ENCODE data around the gene KIF2A. TPM values are rescaled to one million over a fixed set of nuclear protein-coding genes. Genes with fewer than 3 reads are reported as not detected.

Gene KIF2A
- total and polyA plus RNA-seq, 9 of the 15 experiments (the other 6 are each of a cell fraction or from before 2014, with no cell fraction given) = 42.6 to 126 (median 77.6) TPM

DNA sequence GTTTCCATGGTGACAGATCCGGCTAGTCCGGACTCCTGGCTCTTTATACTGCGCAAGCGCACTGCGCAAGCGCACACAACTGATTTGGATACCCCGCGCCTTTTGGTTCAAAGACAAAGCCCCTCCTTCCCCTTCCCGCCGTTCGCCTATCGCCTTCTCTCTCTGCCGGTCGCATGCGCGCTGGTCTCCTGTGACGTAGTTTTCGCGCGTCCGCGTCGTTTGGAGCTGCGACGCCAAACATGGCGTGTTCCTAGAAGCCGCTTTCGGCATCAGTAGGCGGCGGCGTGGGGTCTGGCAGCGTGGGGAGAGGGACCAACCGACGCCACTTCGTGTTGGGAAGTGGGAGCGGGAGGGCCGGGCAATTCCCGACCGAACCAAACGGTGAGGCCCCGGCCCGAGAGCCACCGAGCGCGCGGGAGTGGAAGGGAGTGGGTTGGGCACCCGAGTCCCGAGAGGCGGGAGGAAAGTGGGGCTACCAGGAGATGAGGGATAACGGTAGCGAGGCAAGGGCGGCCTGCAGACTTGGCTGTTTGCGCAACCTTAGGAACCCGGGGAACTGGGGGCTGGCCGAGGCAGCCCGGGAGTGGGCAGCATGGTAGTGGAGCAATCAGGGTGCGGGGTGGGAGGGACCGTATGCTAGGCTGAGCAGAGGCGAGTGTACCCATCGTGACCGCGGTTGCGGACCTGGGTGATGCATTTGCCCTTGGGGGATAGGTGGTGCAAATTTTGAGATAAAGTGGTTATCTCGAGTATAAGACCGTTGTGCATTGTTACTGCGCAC, 106.7 kb downstream of the KIF2A start, which contains the start of gene IPO11 (continued):
- TF ChIP-seq MECOM (CRISPR knock-in tag; IDR thresholded peaks at IDR 0.05) = no peak
- TF ChIP-seq, protein P1, sequence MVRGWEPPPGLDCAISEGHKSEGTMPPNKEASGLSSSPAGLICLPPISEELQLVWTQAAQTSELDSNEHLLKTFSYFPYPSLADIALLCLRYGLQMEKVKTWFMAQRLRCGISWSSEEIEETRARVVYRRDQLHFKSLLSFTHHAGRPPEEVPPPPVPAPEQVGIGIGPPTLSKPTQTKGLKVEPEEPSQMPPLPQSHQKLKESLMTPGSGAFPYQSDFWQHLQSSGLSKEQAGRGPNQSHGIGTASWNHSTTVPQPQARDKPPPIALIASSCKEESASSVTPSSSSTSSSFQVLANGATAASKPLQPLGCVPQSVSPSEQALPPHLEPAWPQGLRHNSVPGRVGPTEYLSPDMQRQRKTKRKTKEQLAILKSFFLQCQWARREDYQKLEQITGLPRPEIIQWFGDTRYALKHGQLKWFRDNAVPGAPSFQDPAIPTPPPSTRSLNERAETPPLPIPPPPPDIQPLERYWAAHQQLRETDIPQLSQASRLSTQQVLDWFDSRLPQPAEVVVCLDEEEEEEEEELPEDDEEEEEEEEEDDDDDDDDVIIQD (CRISPR knock-in tag; IDR thresholded peaks at IDR 0.05) = no peak
- TF ChIP-seq ZNF699 (CRISPR knock-in tag; IDR thresholded peaks at IDR 0.05; ENCODE audit: insufficient replicate concordance) = no peak
- TF ChIP-seq KLF6 (CRISPR knock-in tag; IDR thresholded peaks at IDR 0.05; ENCODE audit: borderline replicate concordance) = no peak
- TF ChIP-seq ZNF764 (CRISPR knock-in tag; IDR thresholded peaks at IDR 0.05; ENCODE audit: low read depth) = no peak
- TF ChIP-seq GABPA (tag; conservative IDR thresholded peaks at IDR 0.05; ENCODE audit: low read depth) = 0 out of 2 replicates have a peak, but pooled peaks have one; percentile 32
- TF ChIP-seq, protein P2, sequence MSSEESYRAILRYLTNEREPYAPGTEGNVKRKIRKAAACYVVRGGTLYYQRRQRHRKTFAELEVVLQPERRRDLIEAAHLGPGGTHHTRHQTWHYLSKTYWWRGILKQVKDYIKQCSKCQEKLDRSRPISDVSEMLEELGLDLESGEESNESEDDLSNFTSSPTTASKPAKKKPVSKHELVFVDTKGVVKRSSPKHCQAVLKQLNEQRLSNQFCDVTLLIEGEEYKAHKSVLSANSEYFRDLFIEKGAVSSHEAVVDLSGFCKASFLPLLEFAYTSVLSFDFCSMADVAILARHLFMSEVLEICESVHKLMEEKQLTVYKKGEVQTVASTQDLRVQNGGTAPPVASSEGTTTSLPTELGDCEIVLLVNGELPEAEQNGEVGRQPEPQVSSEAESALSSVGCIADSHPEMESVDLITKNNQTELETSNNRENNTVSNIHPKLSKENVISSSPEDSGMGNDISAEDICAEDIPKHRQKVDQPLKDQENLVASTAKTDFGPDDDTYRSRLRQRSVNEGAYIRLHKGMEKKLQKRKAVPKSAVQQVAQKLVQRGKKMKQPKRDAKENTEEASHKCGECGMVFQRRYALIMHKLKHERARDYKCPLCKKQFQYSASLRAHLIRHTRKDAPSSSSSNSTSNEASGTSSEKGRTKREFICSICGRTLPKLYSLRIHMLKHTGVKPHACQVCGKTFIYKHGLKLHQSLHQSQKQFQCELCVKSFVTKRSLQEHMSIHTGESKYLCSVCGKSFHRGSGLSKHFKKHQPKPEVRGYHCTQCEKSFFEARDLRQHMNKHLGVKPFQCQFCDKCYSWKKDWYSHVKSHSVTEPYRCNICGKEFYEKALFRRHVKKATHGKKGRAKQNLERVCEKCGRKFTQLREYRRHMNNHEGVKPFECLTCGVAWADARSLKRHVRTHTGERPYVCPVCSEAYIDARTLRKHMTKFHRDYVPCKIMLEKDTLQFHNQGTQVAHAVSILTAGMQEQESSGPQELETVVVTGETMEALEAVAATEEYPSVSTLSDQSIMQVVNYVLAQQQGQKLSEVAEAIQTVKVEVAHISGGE (CRISPR knock-in tag; IDR thresholded peaks at IDR 0.05) = peak in 1 of 3 experiments; percentile 14; a peak in 2 of 6 replicates
- TF ChIP-seq, protein P3, sequence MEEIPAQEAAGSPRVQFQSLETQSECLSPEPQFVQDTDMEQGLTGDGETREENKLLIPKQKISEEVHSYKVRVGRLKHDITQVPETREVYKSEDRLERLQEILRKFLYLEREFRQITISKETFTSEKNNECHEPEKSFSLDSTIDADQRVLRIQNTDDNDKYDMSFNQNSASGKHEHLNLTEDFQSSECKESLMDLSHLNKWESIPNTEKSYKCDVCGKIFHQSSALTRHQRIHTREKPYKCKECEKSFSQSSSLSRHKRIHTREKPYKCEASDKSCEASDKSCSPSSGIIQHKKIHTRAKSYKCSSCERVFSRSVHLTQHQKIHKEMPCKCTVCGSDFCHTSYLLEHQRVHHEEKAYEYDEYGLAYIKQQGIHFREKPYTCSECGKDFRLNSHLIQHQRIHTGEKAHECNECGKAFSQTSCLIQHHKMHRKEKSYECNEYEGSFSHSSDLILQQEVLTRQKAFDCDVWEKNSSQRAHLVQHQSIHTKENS (CRISPR knock-in tag; IDR thresholded peaks at IDR 0.05) = no peak
- TF ChIP-seq, protein P4, sequence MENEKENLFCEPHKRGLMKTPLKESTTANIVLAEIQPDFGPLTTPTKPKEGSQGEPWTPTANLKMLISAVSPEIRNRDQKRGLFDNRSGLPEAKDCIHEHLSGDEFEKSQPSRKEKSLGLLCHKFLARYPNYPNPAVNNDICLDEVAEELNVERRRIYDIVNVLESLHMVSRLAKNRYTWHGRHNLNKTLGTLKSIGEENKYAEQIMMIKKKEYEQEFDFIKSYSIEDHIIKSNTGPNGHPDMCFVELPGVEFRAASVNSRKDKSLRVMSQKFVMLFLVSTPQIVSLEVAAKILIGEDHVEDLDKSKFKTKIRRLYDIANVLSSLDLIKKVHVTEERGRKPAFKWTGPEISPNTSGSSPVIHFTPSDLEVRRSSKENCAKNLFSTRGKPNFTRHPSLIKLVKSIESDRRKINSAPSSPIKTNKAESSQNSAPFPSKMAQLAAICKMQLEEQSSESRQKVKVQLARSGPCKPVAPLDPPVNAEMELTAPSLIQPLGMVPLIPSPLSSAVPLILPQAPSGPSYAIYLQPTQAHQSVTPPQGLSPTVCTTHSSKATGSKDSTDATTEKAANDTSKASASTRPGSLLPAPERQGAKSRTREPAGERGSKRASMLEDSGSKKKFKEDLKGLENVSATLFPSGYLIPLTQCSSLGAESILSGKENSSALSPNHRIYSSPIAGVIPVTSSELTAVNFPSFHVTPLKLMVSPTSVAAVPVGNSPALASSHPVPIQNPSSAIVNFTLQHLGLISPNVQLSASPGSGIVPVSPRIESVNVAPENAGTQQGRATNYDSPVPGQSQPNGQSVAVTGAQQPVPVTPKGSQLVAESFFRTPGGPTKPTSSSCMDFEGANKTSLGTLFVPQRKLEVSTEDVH (IDR thresholded peaks at IDR 0.05; ENCODE audit: low read depth, partially characterized antibody) = peak; percentile 97
- TF ChIP-seq, protein P5, sequence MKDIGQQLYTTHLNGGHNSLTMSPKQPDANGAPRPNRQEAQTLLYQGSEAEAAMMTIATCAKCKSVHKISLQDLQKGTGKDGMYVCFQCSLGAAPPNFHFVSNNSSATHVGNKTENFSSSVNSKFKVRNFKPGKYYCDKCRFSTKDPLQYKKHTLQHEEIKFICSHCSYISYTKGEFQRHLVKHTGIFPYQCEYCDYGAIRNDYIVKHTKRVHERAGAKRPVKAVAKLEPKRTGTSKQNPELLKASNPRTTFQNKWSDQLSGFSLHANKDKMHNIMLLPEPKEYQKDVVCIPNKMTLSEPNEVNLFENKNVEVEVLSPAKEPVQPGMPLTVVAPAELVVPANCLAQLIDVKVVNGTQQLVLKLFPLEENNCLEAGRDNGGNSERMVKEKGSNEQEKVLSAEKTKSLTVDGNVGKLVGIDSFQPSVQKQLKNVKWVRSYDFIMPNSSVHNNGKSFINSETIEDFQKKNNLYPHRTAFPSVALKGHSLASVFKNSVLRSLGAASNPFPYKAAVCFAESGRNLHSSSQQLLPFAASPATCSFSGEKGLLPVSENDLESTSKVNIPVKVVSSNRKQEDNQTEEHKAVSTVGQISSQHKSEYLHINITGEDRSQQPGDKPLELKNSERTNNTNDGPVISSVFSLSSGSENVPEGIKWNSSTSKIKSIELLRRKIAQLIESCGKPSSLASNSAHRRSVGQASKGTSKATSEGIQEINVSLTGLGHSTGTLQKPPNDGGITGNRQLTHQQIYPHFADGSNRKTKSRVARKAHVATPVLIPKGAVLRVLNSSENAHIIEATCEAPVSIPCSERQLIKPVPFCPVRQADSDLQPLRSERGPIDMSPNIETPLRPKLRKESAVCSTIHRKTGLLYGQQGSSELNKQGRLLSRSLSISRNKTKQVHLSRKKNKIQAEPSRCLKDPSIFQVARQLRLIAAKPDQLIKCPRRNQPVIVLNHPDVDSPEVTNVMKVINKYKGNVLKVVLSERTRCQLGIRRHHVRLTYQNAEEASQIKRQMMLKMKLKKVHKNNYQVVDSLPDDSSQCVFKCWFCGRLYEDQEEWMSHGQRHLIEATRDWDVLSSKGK (CRISPR knock-in tag; IDR thresholded peaks at IDR 0.05) = no peak
- TF ChIP-seq SRSF7 (optimal IDR thresholded peaks at IDR 0.05; ENCODE audit: low read depth, low read length) = no peak
